Thyroid gland (tissue), 4 donors: Measurements from ENCODE around the gene RASGRP4. TPM values are rescaled to one million over a fixed set of nuclear protein-coding genes. Genes with fewer than 3 reads are reported as not detected.

Experiments
- DNase-seq, 2 donors: peaks; one replicate each; pipeline ENCODE4 v3.0.0-alpha.2; 2019
- H3K27ac ChIP-seq, 3 donors: fragments of 200-600 bp; sonication (generic); 1 replicate in 2 of 3; 2 replicates in 1 of 3; pipeline ENCODE4 v1.5.1; 2016 to 2019; ENCODE audit warnings: mild to moderate bottlenecking in 1 of 3, moderate library complexity in 1 of 3
- H3K27me3 ChIP-seq: fragments of 200-600 bp; sonication (generic); one replicate; pipeline ENCODE4 v1.5.1; 2019
- H3K36me3 ChIP-seq, 2 donors: fragments of 200-600 bp; sonication (generic); one replicate each; pipeline ENCODE4 v1.5.1; 2016 to 2019
- H3K4me1 ChIP-seq, 2 donors: fragments of 200-600 bp; sonication (generic); one replicate each; pipeline ENCODE4 v1.5.1; 2017 to 2019
- H3K4me3 ChIP-seq, 3 donors: fragments of 200-600 bp; sonication (generic); replicated peaks in 1 of 3; 1 replicate in 2 of 3; 2 replicates in 1 of 3; pipeline ENCODE4 v1.5.1; 2016; ENCODE audit warnings: mild to moderate bottlenecking in 1 of 3
- H3K9me3 ChIP-seq: fragments of 200-600 bp; sonication (generic); one replicate; pipeline ENCODE4 v1.5.1; 2017
- POLR2A ChIP-seq, 2 donors: fragments of 450-650 bp; IDR thresholded peaks; one replicate each; pipeline ENCODE4 v1.6.1; 2017; ENCODE audit warnings: antibody characterized with exemption in 2 of 2, mild to moderate bottlenecking in 2 of 2, moderate library complexity in 1 of 2
- WGBS, 2 donors: methylation state at CpG; one replicate each; pipeline ENCODE4 v1.1.5; 2017; 5-methylcytosine and 5-hydroxymethylcytosine counted together
- intact Hi-C: fragments of 100-400 bp; cut with DNase I; formaldehyde crosslinking; loops from one replicate; pipeline ENCODE4 v1.15.1; 2023
- total RNA-seq, 4 donors: library from RNA; depleted of rRNA; stranded (reverse); fragments of >200 nt; gene quantifications; one replicate each; pipeline ENCODE4 v1.2.3, GENCODE V29; 2016
- TF ChIP-seq, protein P1 (sequence below), 6 experiments: fragments of 200-600 bp in 3 of 6; fragments of 450-650 bp in 3 of 6; sonication (generic) in 3 of 6; IDR thresholded peaks; one replicate each; pipeline ENCODE4 v1.5.1; 2016 to 2019; ENCODE audit warnings: antibody characterized with exemption in 6 of 6, mild to moderate bottlenecking in 2 of 6, inconsistent platforms in 1 of 6, moderate library complexity in 1 of 6

Gene RASGRP4
- total RNA-seq, 4 donors from 2014 or later = 0.89 to 1.7 (median 1.2) TPM

GRCh38 chr19:38389957-38390924 lies 35.8 kb downstream of the RASGRP4 start:
- Histone ChIP-seq H3K27ac (no peak overlapping the region), H3K4me1 (peaks cover 26 to 30% of the 10 kb centered on the region in 2 donors), H3K36me3 (no peaks in the 10 kb centered on the region), H3K27me3 (no peaks in the 10 kb centered on the region), H3K4me3 (no peak overlapping the region), H3K9me3 (no peaks in the 10 kb centered on the region)
- intact Hi-C loops = no loop called here
- DNase-seq = no peak
- WGBS, 2 donors = 70 to 78% methylated on average over 16 of the region's 22 CpGs
- TF ChIP-seq, protein P1, sequence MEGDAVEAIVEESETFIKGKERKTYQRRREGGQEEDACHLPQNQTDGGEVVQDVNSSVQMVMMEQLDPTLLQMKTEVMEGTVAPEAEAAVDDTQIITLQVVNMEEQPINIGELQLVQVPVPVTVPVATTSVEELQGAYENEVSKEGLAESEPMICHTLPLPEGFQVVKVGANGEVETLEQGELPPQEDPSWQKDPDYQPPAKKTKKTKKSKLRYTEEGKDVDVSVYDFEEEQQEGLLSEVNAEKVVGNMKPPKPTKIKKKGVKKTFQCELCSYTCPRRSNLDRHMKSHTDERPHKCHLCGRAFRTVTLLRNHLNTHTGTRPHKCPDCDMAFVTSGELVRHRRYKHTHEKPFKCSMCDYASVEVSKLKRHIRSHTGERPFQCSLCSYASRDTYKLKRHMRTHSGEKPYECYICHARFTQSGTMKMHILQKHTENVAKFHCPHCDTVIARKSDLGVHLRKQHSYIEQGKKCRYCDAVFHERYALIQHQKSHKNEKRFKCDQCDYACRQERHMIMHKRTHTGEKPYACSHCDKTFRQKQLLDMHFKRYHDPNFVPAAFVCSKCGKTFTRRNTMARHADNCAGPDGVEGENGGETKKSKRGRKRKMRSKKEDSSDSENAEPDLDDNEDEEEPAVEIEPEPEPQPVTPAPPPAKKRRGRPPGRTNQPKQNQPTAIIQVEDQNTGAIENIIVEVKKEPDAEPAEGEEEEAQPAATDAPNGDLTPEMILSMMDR (IDR thresholded peaks at IDR 0.05) = no peak
- TF ChIP-seq POLR2A (IDR thresholded peaks at IDR 0.05) = no peak

DNA sequence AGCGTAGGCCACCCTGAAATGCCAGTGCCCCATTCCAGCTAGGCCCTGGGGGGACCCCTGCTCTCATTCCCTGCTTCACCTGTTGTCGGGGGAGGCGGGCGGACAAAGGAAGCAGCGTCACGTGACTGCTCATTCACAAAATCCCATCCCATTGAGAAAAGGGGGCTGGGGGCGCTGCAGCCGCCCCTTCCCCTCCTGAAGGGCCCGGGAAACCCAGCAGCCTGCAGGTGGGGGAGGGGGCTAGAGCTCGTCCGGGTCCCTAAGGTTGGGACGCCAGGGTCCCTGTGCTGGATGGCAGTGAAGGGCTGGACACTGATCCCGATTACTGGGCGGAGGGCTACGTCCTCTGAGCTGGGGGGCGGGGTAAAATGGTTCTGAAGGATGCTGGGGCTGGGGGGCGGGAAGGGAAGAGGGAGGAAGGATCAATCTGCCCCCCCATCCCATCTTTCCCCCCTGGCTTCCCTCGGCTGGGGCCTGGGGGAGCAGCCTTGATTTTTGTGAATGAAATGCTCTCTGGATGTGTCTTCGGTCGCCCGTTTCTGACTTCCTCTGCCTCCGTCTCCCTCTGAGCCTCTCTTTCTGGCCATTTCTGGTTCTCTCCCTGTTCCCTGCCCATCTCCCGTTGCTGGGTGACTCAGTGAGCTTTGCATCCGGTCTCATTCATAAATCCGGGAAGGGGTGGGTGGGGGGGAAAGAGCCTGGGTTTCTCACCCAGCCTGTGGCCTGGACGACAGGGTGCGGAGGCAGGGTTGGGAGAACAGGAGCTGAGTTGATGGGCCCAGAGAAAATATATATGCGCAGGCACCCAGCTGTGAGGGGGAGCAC lies 36.7 kb downstream of the RASGRP4 start:
- Histone ChIP-seq H3K36me3 (no peaks in the 10 kb centered on the region), H3K27ac (peak overlapping the region; percentile 28 to 84 (median 80)), H3K4me3 (peak overlapping the region in 1 of 3 donors; percentile 71), H3K4me1 (peaks cover 26% of the 10 kb centered on the region in 2 donors), H3K9me3 (no peaks in the 10 kb centered on the region), H3K27me3 (no peaks in the 10 kb centered on the region)
- intact Hi-C loops = no loop called here
- peak in 1 of 2 donors; percentile 27 for DNase-seq
- WGBS, 2 donors = 17 to 21% methylated on average over 18 to 19 of the region's 28 CpGs
- no peak for TF ChIP-seq POLR2A (IDR thresholded peaks at IDR 0.05)
- TF ChIP-seq, protein P1 (IDR thresholded peaks at IDR 0.05) = no peak

GRCh38 chr19:38388349-38389100 lies 37.5 kb downstream of the RASGRP4 start, which contains the start of gene SPRED3:
Gene SPRED3 (plus strand): TSS chr19:38388697. CDS start chr19:38390303, 1,606 bp downstream.
- Histone ChIP-seq H3K27ac (peak within 1 kb of the TSS; percentile 68 to 84 (median 80)), H3K27me3 (no peaks in the 10 kb centered on the region), H3K9me3 (no peaks in the 10 kb centered on the region), H3K4me1 (peaks cover 26% of the 10 kb centered on the region in 2 donors), H3K36me3 (peaks cover under 1 to 3% of the 10 kb centered on the region in 2 donors), H3K4me3 (peak within 1 kb of the TSS; percentile 14 to 71 (median 16))
- WGBS, 2 donors = 1 to 2% methylated on average over 8 to 15 of the region's 46 CpGs
- peak; percentile 71 to 82 for DNase-seq
- TF ChIP-seq, protein P1 (IDR thresholded peaks at IDR 0.05) = no peak
- TF ChIP-seq POLR2A (IDR thresholded peaks at IDR 0.05) = no peak
- intact Hi-C loops = no loop called here

GRCh38 chr19:38387550-38388348 lies 38.3 kb downstream of the RASGRP4 start, which contains the start of gene GGN:
Gene GGN (minus strand): TSS chr19:38388034. CDS start chr19:38387261, 773 bp downstream.
- H3K27me3 ChIP-seq = no peaks in the 10 kb centered on the region
- intact Hi-C loops = no loop called here
- H3K36me3 ChIP-seq = peaks cover 8 to 10% of the 10 kb centered on the region in 2 donors
- no peaks in the 10 kb centered on the region for H3K9me3 ChIP-seq
- peaks cover 26% of the 10 kb centered on the region in 2 donors for H3K4me1 ChIP-seq
- peak within 1 kb of the TSS; percentile 68 to 84 (median 80) for H3K27ac ChIP-seq
- peak in 1 of 2 donors; percentile 66 for TF ChIP-seq POLR2A (IDR thresholded peaks at IDR 0.05)
- TF ChIP-seq, protein P1 (IDR thresholded peaks at IDR 0.05) = no peak
- peak; percentile 95 to 96 for DNase-seq
- H3K4me3 ChIP-seq = peak within 1 kb of the TSS; percentile 14 to 71 (median 16)
- 2% methylated on average over 47 to 48 of the region's 51 CpGs for WGBS, 2 donors
